Stimulated activated CD4-positive, alpha-beta T cell treated with anti-CD3 and anti-CD28 coated beads, TNF-alpha, amount 100 ng/mL, for 4 hours (primary cell): ENCODE data around the gene MTREX.

Experiments
- DNase-seq, 3 experiments: peaks; one replicate each; pipeline ENCODE4 v3.0.0-alpha.2; 2020; ENCODE audit warnings: low read depth in 3 of 3

MTREX gene

DNA sequence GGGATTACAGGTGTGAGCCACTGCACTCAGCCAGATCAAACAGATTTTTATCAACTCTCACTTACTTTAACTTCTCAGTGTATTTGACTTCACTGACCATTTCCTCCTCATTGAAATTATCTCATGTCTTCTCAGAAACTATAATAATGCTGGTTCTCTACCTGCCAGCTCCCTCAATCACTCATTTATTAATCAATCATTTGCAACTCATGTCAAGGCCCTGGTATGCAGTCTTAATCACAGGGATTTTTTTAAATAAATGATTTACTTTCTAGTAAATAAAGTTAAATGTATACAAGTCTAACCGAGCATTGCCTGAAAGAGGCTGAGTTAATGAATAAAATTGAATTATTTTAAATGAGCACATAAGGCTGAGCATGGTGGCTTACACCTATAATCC is 163.7 kb downstream of the MTREX start:
- DNase-seq = no peak

DNA sequence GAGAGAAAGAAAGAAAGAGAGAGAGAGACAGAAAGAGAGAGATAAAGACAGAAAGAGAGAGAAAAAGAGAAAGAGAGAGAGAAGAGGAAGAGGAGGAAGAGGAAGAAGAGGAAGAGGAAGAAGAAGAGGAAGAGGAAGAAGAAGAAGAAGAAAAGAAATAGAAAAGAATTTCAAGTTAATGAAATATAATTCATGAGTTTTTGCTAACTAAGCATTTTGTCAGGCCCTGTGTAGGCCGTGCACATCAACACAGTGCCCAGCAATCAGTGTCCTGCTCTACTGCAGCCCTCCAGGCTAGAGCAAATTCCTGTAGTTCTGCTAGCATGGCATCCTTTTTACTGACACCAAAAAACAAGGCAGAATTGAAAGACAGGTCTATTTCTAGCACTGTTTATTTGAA is 164.9 kb downstream of the MTREX start:
- DNase-seq = no peak
